ENCODE results near the gene ADSS1. TPM values are rescaled to one million over a fixed set of nuclear protein-coding genes. Genes with fewer than 3 reads are reported as not detected.

Gene ADSS1
- total RNA-seq, 1 experiment from 2014 or later: 9.9 TPM

DNA sequence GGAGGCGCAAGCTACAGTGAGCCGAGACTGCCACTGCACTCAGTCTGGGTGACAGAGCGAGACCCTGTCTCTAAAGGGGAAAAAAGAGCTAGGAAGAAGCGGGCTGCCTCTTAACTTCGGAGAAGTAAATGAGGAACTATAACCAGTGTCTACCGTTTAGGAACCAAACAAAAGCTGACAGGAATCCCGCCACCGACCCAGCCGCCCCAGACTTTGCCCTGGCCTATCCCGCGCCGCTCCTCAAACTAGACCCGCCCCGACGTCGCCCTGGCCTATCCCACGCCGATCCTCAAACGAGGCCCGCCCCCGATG is 28.4 kb downstream of the ADSS1 start:
- Histone ChIP-seq H3K27ac (ENCODE audit: low read depth, low read length) (peak overlapping the region; percentile 76), H4K20me1 (ENCODE audit: insufficient read depth) (no peaks in the 10 kb centered on the region), H3K9me3 (ENCODE audit: control insufficient read depth in 1 of 2, insufficient read depth in 1 of 2, low read depth in 1 of 2, low read length in 2 of 2) (no peaks in the 10 kb centered on the region), H3K9me2 (ENCODE audit: insufficient read depth) (no peaks in the 10 kb centered on the region), H2AFZ (ENCODE audit: low read depth, low read length, poor library complexity, severe bottlenecking) (no peak overlapping the region), H3K9ac (ENCODE audit: low read length) (peak overlapping the region; percentile 68), H3K36me3 (ENCODE audit: control insufficient read depth in 1 of 2, insufficient read depth in 2 of 2, low read length in 2 of 2) (peaks cover 14 to 18% of the 10 kb centered on the region in 2 experiments; a peak in 3 of 4 replicates), H3K4me2 (ENCODE audit: low read length) (peak overlapping the region; percentile 81), H3K4me3 (replicated peaks in 1 of 2; ENCODE audit: low read depth in 1 of 2, low read length in 2 of 2) (peak overlapping the region; percentile 43 to 99), H3K4me1 (ENCODE audit: control insufficient read depth in 1 of 2, insufficient read depth in 2 of 2, low read length in 2 of 2) (peaks cover 23 to 35% of the 10 kb centered on the region in 2 experiments), H3K79me2 (ENCODE audit: insufficient read depth, low read length) (peaks cover 44% of the 10 kb centered on the region), H3K27me3 (ENCODE audit: insufficient read depth, low read length) (no peaks in the 10 kb centered on the region)
- no TSS peak for BruUV-seq (replicated peaks)
- RAD21 ChIA-PET (ENCODE audit: low non-redundant PET in 1 of 2, low total read pairs in 2 of 2, uncharacterized antibody in 2 of 2, unreplicated experiment in 2 of 2): interaction anchor here in 1 of 2 experiments (0.8 kb wide), 1 partner anchor 16 kb away, joined by 3 read pairs; no protein-coding TSS in a partner anchor
- CTCF ChIA-PET: interaction anchor here (1.0 to 1.8 kb wide), 7 partner anchors 14 to 293 kb away, joined by 3 to 11 read pairs (median 5); partner anchors contain the start of gene ADSS1
- no peak for ATAC-seq
- intact Hi-C loops (cut with micrococcal nuclease): no loop called here
- POLR2A ChIA-PET: interaction anchor here (0.8 to 1.4 kb wide), 10 partner anchors 13 to 221 kb away, joined by 3 to 7 read pairs (median 4); partner anchors contain the start of gene ZBTB42
- TF ChIP-seq EGR1 (IDR thresholded peaks at IDR 0.05; ENCODE audit: low read depth): no peak
- TF ChIP-seq POLR2AphosphoS5 (IDR thresholded peaks at IDR 0.05; ENCODE audit: low read depth, low read length): peak; percentile 28
- TF ChIP-seq ZFX (IDR thresholded peaks at IDR 0.05): no peak
- no peak for TF ChIP-seq SP1 (IDR thresholded peaks at IDR 0.05; ENCODE audit: low read depth)
- no peak for TF ChIP-seq CBX3 (IDR thresholded peaks at IDR 0.05; ENCODE audit: low read depth)
- no peak for TF ChIP-seq FOSL1 (IDR thresholded peaks at IDR 0.05; ENCODE audit: low read depth)
- no peak for TF ChIP-seq EZH2 (IDR thresholded peaks at IDR 0.05)
- DNase-seq (ENCODE audit: low read depth, low spot score): no peak

DNA sequence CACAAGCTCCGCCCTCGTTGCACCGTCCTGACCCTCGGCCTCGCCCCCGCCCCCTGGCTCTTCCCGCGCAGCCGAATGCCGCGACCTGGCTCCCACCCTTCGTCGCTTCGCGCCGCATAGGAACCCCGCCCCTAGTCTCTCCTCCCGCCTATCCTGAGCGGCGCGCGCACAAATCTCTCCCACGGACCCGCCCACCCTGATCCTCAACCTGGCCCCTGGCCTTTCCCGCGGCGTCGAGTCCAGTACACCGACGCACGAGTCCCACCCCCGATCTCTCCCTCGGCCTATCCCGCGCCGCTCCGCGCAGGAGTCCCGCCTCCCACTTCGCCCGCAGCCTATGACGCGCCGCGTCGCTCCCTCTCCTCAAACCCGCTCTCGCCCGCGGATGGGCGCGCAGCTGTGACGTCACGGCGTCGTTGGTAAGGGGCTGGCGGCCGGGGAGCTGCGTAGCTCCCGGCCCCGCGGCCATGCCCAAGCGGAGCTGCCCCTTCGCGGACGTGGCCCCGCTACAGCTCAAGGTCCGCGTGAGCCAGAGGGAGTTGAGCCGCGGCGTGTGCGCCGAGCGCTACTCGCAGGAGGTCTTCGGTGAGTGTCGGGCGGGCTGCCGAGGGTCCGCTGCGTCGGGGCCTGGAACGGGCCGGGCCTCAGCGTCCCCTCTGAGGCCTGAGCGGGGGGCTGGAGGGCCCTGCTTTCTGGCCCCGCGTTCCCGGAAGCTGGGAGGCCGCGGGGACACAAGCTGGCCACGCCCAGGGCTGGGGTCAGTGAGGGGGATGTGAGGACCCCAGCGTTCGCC is 28.9 kb downstream of the ADSS1 start, which contains the start of gene SIVA1:
SIVA1 (plus strand) TSS at position 413 of the 793 bp plus-strand sequence; CDS start at position 468, 55 bp downstream.
- intact Hi-C loops (cut with micrococcal nuclease): no loop called here
- H3K27ac ChIP-seq (ENCODE audit: low read depth, low read length): peak within 1 kb of the TSS; percentile 90
- TF ChIP-seq POLR2A (IDR thresholded peaks at IDR 0.05; ENCODE audit: borderline replicate concordance, extremely low read depth, insufficient read depth, insufficient read length) (peak; percentile 65), SRF (IDR thresholded peaks at IDR 0.05; ENCODE audit: low read depth) (no peak), CBX3 (IDR thresholded peaks at IDR 0.05; ENCODE audit: low read depth) (no peak), CEBPB (IDR thresholded peaks at IDR 0.05; ENCODE audit: low read depth) (no peak), ZFX (IDR thresholded peaks at IDR 0.05) (peak; percentile 93; the same call in 1 of the 2 replicates), SP1 (IDR thresholded peaks at IDR 0.05; ENCODE audit: low read depth) (no peak), JUND (IDR thresholded peaks at IDR 0.05) (no peak), ELF1 (IDR thresholded peaks at IDR 0.05; ENCODE audit: borderline replicate concordance, low read depth) (no peak)
- TF ChIP-seq, protein P1, sequence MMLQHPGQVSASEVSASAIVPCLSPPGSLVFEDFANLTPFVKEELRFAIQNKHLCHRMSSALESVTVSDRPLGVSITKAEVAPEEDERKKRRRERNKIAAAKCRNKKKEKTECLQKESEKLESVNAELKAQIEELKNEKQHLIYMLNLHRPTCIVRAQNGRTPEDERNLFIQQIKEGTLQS (IDR thresholded peaks at IDR 0.05): no peak
- TF ChIP-seq, protein P2, sequence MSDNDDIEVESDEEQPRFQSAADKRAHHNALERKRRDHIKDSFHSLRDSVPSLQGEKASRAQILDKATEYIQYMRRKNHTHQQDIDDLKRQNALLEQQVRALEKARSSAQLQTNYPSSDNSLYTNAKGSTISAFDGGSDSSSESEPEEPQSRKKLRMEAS (IDR thresholded peaks at IDR 0.05): no peak
- TF ChIP-seq, protein P3, sequence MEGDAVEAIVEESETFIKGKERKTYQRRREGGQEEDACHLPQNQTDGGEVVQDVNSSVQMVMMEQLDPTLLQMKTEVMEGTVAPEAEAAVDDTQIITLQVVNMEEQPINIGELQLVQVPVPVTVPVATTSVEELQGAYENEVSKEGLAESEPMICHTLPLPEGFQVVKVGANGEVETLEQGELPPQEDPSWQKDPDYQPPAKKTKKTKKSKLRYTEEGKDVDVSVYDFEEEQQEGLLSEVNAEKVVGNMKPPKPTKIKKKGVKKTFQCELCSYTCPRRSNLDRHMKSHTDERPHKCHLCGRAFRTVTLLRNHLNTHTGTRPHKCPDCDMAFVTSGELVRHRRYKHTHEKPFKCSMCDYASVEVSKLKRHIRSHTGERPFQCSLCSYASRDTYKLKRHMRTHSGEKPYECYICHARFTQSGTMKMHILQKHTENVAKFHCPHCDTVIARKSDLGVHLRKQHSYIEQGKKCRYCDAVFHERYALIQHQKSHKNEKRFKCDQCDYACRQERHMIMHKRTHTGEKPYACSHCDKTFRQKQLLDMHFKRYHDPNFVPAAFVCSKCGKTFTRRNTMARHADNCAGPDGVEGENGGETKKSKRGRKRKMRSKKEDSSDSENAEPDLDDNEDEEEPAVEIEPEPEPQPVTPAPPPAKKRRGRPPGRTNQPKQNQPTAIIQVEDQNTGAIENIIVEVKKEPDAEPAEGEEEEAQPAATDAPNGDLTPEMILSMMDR (IDR thresholded peaks at IDR 0.05 in 2 of 3, conservative IDR thresholded peaks at IDR 0.05 in 1 of 3; ENCODE audit: borderline replicate concordance in 1 of 3, insufficient read depth in 1 of 3, low read depth in 2 of 3, low read length in 2 of 3): no peak

More for the DNA sequence above, 28.9 kb downstream of the ADSS1 start, which contains the start of gene SIVA1:
- BruUV-seq (replicated peaks): no TSS peak
- Histone ChIP-seq H3K4me3 (replicated peaks in 1 of 2; ENCODE audit: low read depth in 1 of 2, low read length in 2 of 2) (peak within 1 kb of the TSS; percentile 97 to 99), H3K9me3 (ENCODE audit: control insufficient read depth in 1 of 2, insufficient read depth in 1 of 2, low read depth in 1 of 2, low read length in 2 of 2) (no peaks in the 10 kb centered on the region), H3K9me2 (ENCODE audit: insufficient read depth) (no peaks in the 10 kb centered on the region), H3K4me2 (ENCODE audit: low read length) (peak within 1 kb of the TSS; percentile 99), H3K4me1 (ENCODE audit: control insufficient read depth in 1 of 2, insufficient read depth in 2 of 2, low read length in 2 of 2) (peaks cover 23 to 35% of the 10 kb centered on the region in 2 experiments), H3K27me3 (ENCODE audit: insufficient read depth, low read length) (no peaks in the 10 kb centered on the region), H3K9ac (ENCODE audit: low read length) (peak within 1 kb of the TSS; percentile 100), H2AFZ (ENCODE audit: low read depth, low read length, poor library complexity, severe bottlenecking) (no peak within 1 kb of the TSS), H3K79me2 (ENCODE audit: insufficient read depth, low read length) (peaks cover 50% of the 10 kb centered on the region), H3K36me3 (ENCODE audit: control insufficient read depth in 1 of 2, insufficient read depth in 2 of 2, low read length in 2 of 2) (peaks cover 14 to 21% of the 10 kb centered on the region in 2 experiments; a peak in 3 of 4 replicates), H4K20me1 (ENCODE audit: insufficient read depth) (no peaks in the 10 kb centered on the region)
- ATAC-seq (peak; percentile 94), DNase-seq (ENCODE audit: low read depth, low spot score) (peak; percentile 98)
- CTCF ChIA-PET: interaction anchor here (1.0 to 1.8 kb wide), 7 partner anchors 14 to 293 kb away, joined by 3 to 11 read pairs (median 5); partner anchors contain the start of gene ADSS1
- RAD21 ChIA-PET (ENCODE audit: low non-redundant PET in 1 of 2, low total read pairs in 2 of 2, uncharacterized antibody in 2 of 2, unreplicated experiment in 2 of 2): interaction anchor here in 1 of 2 experiments (0.7 to 0.8 kb wide), 2 partner anchors 16 to 73 kb away, joined by 3 to 7 read pairs; no protein-coding TSS in a partner anchor
- POLR2A ChIA-PET: interaction anchor here (0.6 to 1.6 kb wide), 12 partner anchors 12 to 220 kb away, joined by 3 to 7 read pairs (median 4); partner anchors contain the start of gene ZBTB42
